ENCODE data around the gene PLOD3. TPM values are rescaled to one million over a fixed set of nuclear protein-coding genes. Genes with fewer than 3 reads are reported as not detected.
A peak's percentile ranks its signal among the peaks of the same experiment; 100 is the strongest.

The PLOD3 gene
- total and polyA plus RNA-seq, 2 donors (not counting 3 experiments of a cell fraction or from before 2014, with no cell fraction given) = 143 to 170 TPM

GRCh38 chr7:101239191-101239950, 22.0 kb upstream of the PLOD3 start:
- dilution Hi-C loops (cut with MboI; ENCODE audit: extremely low pct_ligation_motif_present, low sequenced_read_pairs) = no loop called here
- no peak for TF ChIP-seq GATA2 (IDR thresholded peaks at IDR 0.05; ENCODE audit: insufficient read depth, insufficient read length, low read depth, low read length)
- TF ChIP-seq MYC (IDR thresholded peaks at IDR 0.05; ENCODE audit: low read depth, low read length) = no peak
- TF ChIP-seq EZH2 (IDR thresholded peaks at IDR 0.05; ENCODE audit: borderline replicate concordance, low read depth, low read length, severe bottlenecking) = no peak
- no peak for TF ChIP-seq CTCF (IDR thresholded peaks at IDR 0.05; ENCODE audit: extremely low read depth in 1 of 2, insufficient read depth in 1 of 2, low read depth in 1 of 2, low read length in 2 of 2)
- no peak for TF ChIP-seq JUN (IDR thresholded peaks at IDR 0.05; ENCODE audit: borderline replicate concordance, insufficient read depth, insufficient read length, low read depth)
- no peak for TF ChIP-seq POLR2AphosphoS5 (IDR thresholded peaks at IDR 0.05; ENCODE audit: insufficient read depth, low read depth, low read length)
- TF ChIP-seq, protein P1, sequence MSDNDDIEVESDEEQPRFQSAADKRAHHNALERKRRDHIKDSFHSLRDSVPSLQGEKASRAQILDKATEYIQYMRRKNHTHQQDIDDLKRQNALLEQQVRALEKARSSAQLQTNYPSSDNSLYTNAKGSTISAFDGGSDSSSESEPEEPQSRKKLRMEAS (IDR thresholded peaks at IDR 0.05; ENCODE audit: insufficient read depth, insufficient read length) = no peak
- H2AFZ ChIP-seq (ENCODE audit: low read depth, low read length) = peak overlapping the region; percentile 7
- no peak overlapping the region for H3K9ac ChIP-seq (replicated peaks; ENCODE audit: extremely low read depth, insufficient read depth, low read length)
- H3K4me2 ChIP-seq (ENCODE audit: insufficient read depth, low read length) = peak overlapping the region; percentile 1
- peaks cover 38% of the 10 kb centered on the region for H3K4me1 ChIP-seq (ENCODE audit: control insufficient read depth, extremely low read depth, insufficient read depth, low read length)
- no peaks in the 10 kb centered on the region for H3K9me1 ChIP-seq (replicated peaks; ENCODE audit: control insufficient read depth, extremely low read depth, insufficient read depth, low read length)
- no peaks in the 10 kb centered on the region for H4K20me1 ChIP-seq (replicated peaks; ENCODE audit: control insufficient read depth, extremely low read depth, insufficient read depth, low read length)
- ChIA-PET POLR2A (no interaction called here), CTCF (interaction anchor here (1.1 to 3.5 kb wide), 5 partner anchors 10 to 47 kb away, joined by 3 to 18 read pairs (median 12); partner anchors contain the start of genes PLOD3 and ZNHIT1)
- peaks cover 21% of the 10 kb centered on the region for H3K79me2 ChIP-seq (ENCODE audit: control insufficient read depth, insufficient read depth, low read length)
- peaks cover 0 to 16% of the 10 kb centered on the region in 2 experiments for H3K36me3 ChIP-seq (ENCODE audit: control insufficient read depth in 2 of 2, extremely low read depth in 1 of 2, insufficient read depth in 2 of 2, low read length in 2 of 2)
- intact Hi-C loops (cut with micrococcal nuclease) = loop anchor here (1.0 to 5.0 kb wide), 2 partner anchors 21 to 43 kb away; partner anchors contain the start of gene ZNHIT1
- no TSS peak for BruUV-seq (replicated peaks)
- peak; percentile 74 for FAIRE-seq
- H3K27me3 ChIP-seq (ENCODE audit: control insufficient read depth in 2 of 2, insufficient read depth in 2 of 2, low read length in 2 of 2) = no peaks in the 10 kb centered on the region
- peak overlapping the region; percentile 27 for H3K27ac ChIP-seq (ENCODE audit: insufficient read depth, low read depth, low read length)
- no peak overlapping the region for H3K4me3 ChIP-seq (replicated peaks in 1 of 3; ENCODE audit: insufficient read depth in 1 of 3, low read depth in 1 of 3, low read length in 3 of 3)
- no peaks in the 10 kb centered on the region for H3K9me3 ChIP-seq (replicated peaks; ENCODE audit: control insufficient read depth, insufficient read depth, low read length)
- DNase-seq (ENCODE audit: low read depth, low spot score) = peak; percentile 52
